ENCODE results near the gene NOP14.
A peak's percentile ranks its signal among the peaks of the same experiment; 100 is the strongest.

NOP14 gene

GRCh38 chr4:2931512-2932301, 31.5 kb downstream of the NOP14 start:
- H3K4me1 ChIP-seq = peaks cover 74% of the 10 kb centered on the region
- H3K9me3 ChIP-seq = no peaks in the 10 kb centered on the region
- peak overlapping the region; percentile 91 for H3K27ac ChIP-seq
- H4K20me1 ChIP-seq = peaks cover 59% of the 10 kb centered on the region
- peak overlapping the region; percentile 96 for H3K4me2 ChIP-seq
- H3K36me3 ChIP-seq = peaks cover 39% of the 10 kb centered on the region
- H3K9ac ChIP-seq = peak overlapping the region; percentile 80
- no peak for TF ChIP-seq Cebpa-rat (IDR thresholded peaks at IDR 0.05)
- no peaks in the 10 kb centered on the region for H3K27me3 ChIP-seq
- H3K4me3 ChIP-seq = peak overlapping the region; percentile 73

- no peaks in the 10 kb centered on the region for H3K9me3 ChIP-seq
- TF ChIP-seq Cebpa-rat (IDR thresholded peaks at IDR 0.05) = no peak
- H3K36me3 ChIP-seq = peaks cover 47% of the 10 kb centered on the region
- H3K4me2 ChIP-seq = peak overlapping the region; percentile 96
- H3K4me1 ChIP-seq = peaks cover 66% of the 10 kb centered on the region
- peaks cover 52% of the 10 kb centered on the region for H4K20me1 ChIP-seq
- peak overlapping the region; percentile 60 for H3K4me3 ChIP-seq
- peak overlapping the region; percentile 91 for H3K27ac ChIP-seq
- H3K27me3 ChIP-seq = no peaks in the 10 kb centered on the region
- peak overlapping the region; percentile 75 for H3K9ac ChIP-seq
Measured at GRCh38 chr4:2930758-2931511, 32.3 kb downstream of the NOP14 start.

- Histone ChIP-seq H3K36me3 (peaks cover 54% of the 10 kb centered on the region), H3K9ac (peak overlapping the region; percentile 75), H3K9me3 (no peaks in the 10 kb centered on the region), H4K20me1 (peaks cover 52% of the 10 kb centered on the region), H3K4me1 (peaks cover 59% of the 10 kb centered on the region), H3K4me2 (peak overlapping the region; percentile 96), H3K27ac (peak overlapping the region; percentile 91), H3K4me3 (peak overlapping the region; percentile 60), H3K27me3 (no peaks in the 10 kb centered on the region)
- no peak for TF ChIP-seq Cebpa-rat (IDR thresholded peaks at IDR 0.05)
Measured at GRCh38 chr4:2930135-2930757, 33.0 kb downstream of the NOP14 start.

- Histone ChIP-seq H3K9ac (peak overlapping the region; percentile 48; the same call in 1 of the 2 replicates), H3K9me3 (no peaks in the 10 kb centered on the region), H3K27me3 (no peaks in the 10 kb centered on the region), H3K27ac (peak overlapping the region; percentile 91; the same call in 1 of the 2 replicates), H3K4me1 (peaks cover 59% of the 10 kb centered on the region), H3K36me3 (peaks cover 61% of the 10 kb centered on the region), H3K4me2 (peak overlapping the region; percentile 96), H4K20me1 (peaks cover 60% of the 10 kb centered on the region), H3K4me3 (no peak overlapping the region)
- no peak for TF ChIP-seq Cebpa-rat (IDR thresholded peaks at IDR 0.05)
Measured at GRCh38 chr4:2929469-2929868, 33.7 kb downstream of the NOP14 start.

GRCh38 chr4:2928242-2929176, 34.7 kb downstream of the NOP14 start:
- Histone ChIP-seq H3K9ac (peak overlapping the region; percentile 48; the same call in 1 of the 2 replicates), H3K4me1 (peaks cover 60% of the 10 kb centered on the region), H3K4me3 (no peak overlapping the region), H3K4me2 (peak overlapping the region; percentile 96), H3K9me3 (no peaks in the 10 kb centered on the region), H3K27ac (peak overlapping the region; percentile 91; the same call in 1 of the 2 replicates), H3K36me3 (peaks cover 71% of the 10 kb centered on the region), H4K20me1 (peaks cover 66% of the 10 kb centered on the region), H3K27me3 (no peaks in the 10 kb centered on the region)
- TF ChIP-seq Cebpa-rat (IDR thresholded peaks at IDR 0.05) = no peak

GRCh38 chr4:2927696-2928075, 35.5 kb downstream of the NOP14 start:
- Histone ChIP-seq H3K27ac (no peak overlapping the region), H3K4me3 (no peak overlapping the region), H3K27me3 (no peaks in the 10 kb centered on the region), H3K9me3 (no peaks in the 10 kb centered on the region), H4K20me1 (peaks cover 66% of the 10 kb centered on the region), H3K9ac (no peak overlapping the region), H3K36me3 (peaks cover 79% of the 10 kb centered on the region), H3K4me1 (peaks cover 60% of the 10 kb centered on the region), H3K4me2 (no peak overlapping the region)
- no peak for TF ChIP-seq Cebpa-rat (IDR thresholded peaks at IDR 0.05)

GRCh38 chr4:2927016-2927695, 36.0 kb downstream of the NOP14 start:
- peaks cover 66% of the 10 kb centered on the region for H4K20me1 ChIP-seq
- no peaks in the 10 kb centered on the region for H3K9me3 ChIP-seq
- peaks cover 60% of the 10 kb centered on the region for H3K4me1 ChIP-seq
- no peak overlapping the region for H3K27ac ChIP-seq
- peaks cover 85% of the 10 kb centered on the region for H3K36me3 ChIP-seq
- no peak overlapping the region for H3K9ac ChIP-seq
- TF ChIP-seq Cebpa-rat (IDR thresholded peaks at IDR 0.05) = no peak
- H3K4me2 ChIP-seq = no peak overlapping the region
- no peaks in the 10 kb centered on the region for H3K27me3 ChIP-seq
- no peak overlapping the region for H3K4me3 ChIP-seq

- Histone ChIP-seq H3K36me3 (peaks cover 92% of the 10 kb centered on the region), H3K4me2 (no peak overlapping the region), H3K27ac (no peak overlapping the region), H4K20me1 (peaks cover 63% of the 10 kb centered on the region), H3K27me3 (no peaks in the 10 kb centered on the region), H3K9ac (no peak overlapping the region), H3K9me3 (no peaks in the 10 kb centered on the region), H3K4me1 (peaks cover 55% of the 10 kb centered on the region), H3K4me3 (no peak overlapping the region)
- no peak for TF ChIP-seq Cebpa-rat (IDR thresholded peaks at IDR 0.05)
Measured at GRCh38 chr4:2925931-2926860, 37.0 kb downstream of the NOP14 start.
